Keratinocyte (primary cell): ENCODE results near the gene SPTSSA.

Source experiments
- EZH2 ChIP-seq: IDR thresholded peaks from one replicate; pipeline ENCODE4 v1.6.1; 2012; ENCODE audit warnings: inconsistent platforms, mild to moderate bottlenecking, low read length, moderate library complexity
- TF ChIP-seq, protein P1 (sequence below), 3 experiments: IDR thresholded peaks in 1 of 3; conservative IDR thresholded peaks in 1 of 3; optimal IDR thresholded peaks in 1 of 3; 2 replicates in 2 of 3; 3 replicates in 1 of 3; pipeline versions ENCODE3 to v1.5.1; 2011; ENCODE audit warnings: low read length in 3 of 3, mild to moderate bottlenecking in 3 of 3, moderate library complexity in 2 of 3, control low read depth in 1 of 3, inconsistent platforms in 1 of 3; ENCODE audit not compliant: insufficient read depth in 2 of 3; ENCODE audit errors: extremely low read depth in 1 of 3

DNA sequence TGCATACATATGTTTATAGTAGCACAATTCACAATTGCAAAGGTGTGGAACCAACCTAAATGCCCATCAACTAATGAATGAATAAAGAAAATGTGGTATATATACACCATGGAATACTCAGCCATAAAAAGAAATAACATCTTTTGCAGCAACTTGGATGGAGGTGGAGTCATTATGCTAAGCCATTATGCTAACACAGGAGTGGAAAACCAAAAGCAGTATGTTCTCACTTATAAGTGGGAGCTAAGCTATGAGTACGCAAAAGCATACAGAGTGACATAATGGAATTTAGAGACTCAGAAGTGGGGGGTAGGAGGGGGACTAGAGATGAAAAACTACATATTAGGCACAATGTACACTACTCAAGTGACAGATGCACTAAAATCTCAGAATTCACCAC, 16.2 kb upstream of the SPTSSA start:
- TF ChIP-seq, protein P1, sequence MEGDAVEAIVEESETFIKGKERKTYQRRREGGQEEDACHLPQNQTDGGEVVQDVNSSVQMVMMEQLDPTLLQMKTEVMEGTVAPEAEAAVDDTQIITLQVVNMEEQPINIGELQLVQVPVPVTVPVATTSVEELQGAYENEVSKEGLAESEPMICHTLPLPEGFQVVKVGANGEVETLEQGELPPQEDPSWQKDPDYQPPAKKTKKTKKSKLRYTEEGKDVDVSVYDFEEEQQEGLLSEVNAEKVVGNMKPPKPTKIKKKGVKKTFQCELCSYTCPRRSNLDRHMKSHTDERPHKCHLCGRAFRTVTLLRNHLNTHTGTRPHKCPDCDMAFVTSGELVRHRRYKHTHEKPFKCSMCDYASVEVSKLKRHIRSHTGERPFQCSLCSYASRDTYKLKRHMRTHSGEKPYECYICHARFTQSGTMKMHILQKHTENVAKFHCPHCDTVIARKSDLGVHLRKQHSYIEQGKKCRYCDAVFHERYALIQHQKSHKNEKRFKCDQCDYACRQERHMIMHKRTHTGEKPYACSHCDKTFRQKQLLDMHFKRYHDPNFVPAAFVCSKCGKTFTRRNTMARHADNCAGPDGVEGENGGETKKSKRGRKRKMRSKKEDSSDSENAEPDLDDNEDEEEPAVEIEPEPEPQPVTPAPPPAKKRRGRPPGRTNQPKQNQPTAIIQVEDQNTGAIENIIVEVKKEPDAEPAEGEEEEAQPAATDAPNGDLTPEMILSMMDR (optimal IDR thresholded peaks at IDR 0.05 in 1 of 3, IDR thresholded peaks at IDR 0.05 in 1 of 3, conservative IDR thresholded peaks at IDR 0.05 in 1 of 3; ENCODE audit: extremely low read depth in 1 of 3, insufficient read depth in 2 of 3, low read length in 3 of 3), result no peak
- TF ChIP-seq EZH2, result no peak
